RWPE1 (cell line): ENCODE data around the gene DLX4.

Experiments
- CTCF ChIA-PET: fragments of 350-600 bp; sonication (Branson Sonifier 250); formaldehyde crosslinking; extraction: SDS; loops from one replicate; lab custom pipeline; 2021; lab: Yijun Ruan, JAX
- POLR2A ChIA-PET: fragments of 400-600 bp; formaldehyde crosslinking; extraction: SDS; loops from one replicate; lab custom pipeline; 2020; ENCODE audit warnings: antibody characterized with exemption; ENCODE audit not compliant: low non-redundant PET; lab: Yijun Ruan, JAX
- DNase-seq: peaks from one replicate; pipeline ENCODE4 v3.0.0; 2012; ENCODE audit warnings: low spot score
- H3K27ac ChIP-seq: fragments of 450-650 bp; 2 replicates; pipeline ENCODE4 v1.5.1; 2017
- TF ChIP-seq, protein P1 (sequence below): fragments of 450-650 bp; conservative IDR thresholded peaks from 2 replicates; pipeline ENCODE4 v1.5.1; 2017; ENCODE audit warnings: low read depth, mild to moderate bottlenecking

DLX4 gene

DNA sequence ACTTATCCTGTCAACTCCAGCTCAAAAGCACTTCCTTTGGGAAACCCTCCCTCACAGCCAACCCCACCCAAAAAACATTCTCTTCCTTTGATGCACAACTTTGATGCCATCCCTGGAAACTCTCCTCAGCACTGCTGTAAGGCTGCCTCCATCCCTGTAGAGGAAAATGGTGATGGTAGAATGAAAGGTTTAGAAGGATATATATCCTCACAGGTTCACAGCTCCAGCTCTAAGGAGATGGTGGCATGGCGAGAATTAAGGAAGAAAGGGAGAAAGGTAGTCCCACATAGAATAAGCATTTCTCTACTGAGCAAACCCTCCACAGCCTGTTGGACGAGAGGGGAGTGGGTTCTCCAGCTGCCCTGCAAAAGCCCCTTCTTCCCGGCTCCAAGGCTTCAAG lies 2.2 kb upstream of the DLX4 start:
- CTCF ChIA-PET: interaction anchor here (0.6 to 1.4 kb wide), 2 partner anchors 11 to 14 kb away, joined by 3 to 5 read pairs; no protein-coding TSS in a partner anchor
- no peak for DNase-seq
- TF ChIP-seq, protein P1, sequence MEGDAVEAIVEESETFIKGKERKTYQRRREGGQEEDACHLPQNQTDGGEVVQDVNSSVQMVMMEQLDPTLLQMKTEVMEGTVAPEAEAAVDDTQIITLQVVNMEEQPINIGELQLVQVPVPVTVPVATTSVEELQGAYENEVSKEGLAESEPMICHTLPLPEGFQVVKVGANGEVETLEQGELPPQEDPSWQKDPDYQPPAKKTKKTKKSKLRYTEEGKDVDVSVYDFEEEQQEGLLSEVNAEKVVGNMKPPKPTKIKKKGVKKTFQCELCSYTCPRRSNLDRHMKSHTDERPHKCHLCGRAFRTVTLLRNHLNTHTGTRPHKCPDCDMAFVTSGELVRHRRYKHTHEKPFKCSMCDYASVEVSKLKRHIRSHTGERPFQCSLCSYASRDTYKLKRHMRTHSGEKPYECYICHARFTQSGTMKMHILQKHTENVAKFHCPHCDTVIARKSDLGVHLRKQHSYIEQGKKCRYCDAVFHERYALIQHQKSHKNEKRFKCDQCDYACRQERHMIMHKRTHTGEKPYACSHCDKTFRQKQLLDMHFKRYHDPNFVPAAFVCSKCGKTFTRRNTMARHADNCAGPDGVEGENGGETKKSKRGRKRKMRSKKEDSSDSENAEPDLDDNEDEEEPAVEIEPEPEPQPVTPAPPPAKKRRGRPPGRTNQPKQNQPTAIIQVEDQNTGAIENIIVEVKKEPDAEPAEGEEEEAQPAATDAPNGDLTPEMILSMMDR: no peak
- POLR2A ChIA-PET: no interaction called here
- no peak overlapping the region for H3K27ac ChIP-seq

- no peak overlapping the region for H3K27ac ChIP-seq
- ChIA-PET CTCF (interaction anchor here (0.6 to 1.4 kb wide), 3 partner anchors 11 to 44 kb away, joined by 3 to 5 read pairs (median 3); no protein-coding TSS in a partner anchor), POLR2A (no interaction called here)
- no peak for DNase-seq
- TF ChIP-seq, protein P1: no peak
Measured at GRCh38 chr17:49967205-49967604, 1.8 kb upstream of the DLX4 start.

- ChIA-PET CTCF (interaction anchor here (0.6 to 0.7 kb wide), 2 partner anchors 10 to 43 kb away, joined by 3 read pairs; no protein-coding TSS in a partner anchor), POLR2A (no interaction called here)
- no peak for DNase-seq
Measured at GRCh38 chr17:49967621-49968404, 1.2 kb upstream of the DLX4 start.

GRCh38 chr17:49968405-49969133 lies 421 bp upstream of the DLX4 start:
- H3K27ac ChIP-seq: peak overlapping the region; percentile 85
- TF ChIP-seq, protein P1: no peak; the same call in 1 of the 2 replicates
- ChIA-PET CTCF (interaction anchor here (0.6 kb wide), 1 partner anchor 28 kb away, joined by 3 read pairs; no protein-coding TSS in a partner anchor), POLR2A (interaction anchor here (0.7 kb wide), 1 partner anchor 26 kb away, joined by 3 read pairs; the partner anchor contains the start of gene DLX3)
- peak; percentile 87 for DNase-seq

More at GRCh38 chr17:49967621-49968404, 1.2 kb upstream of the DLX4 start:
- TF ChIP-seq, protein P1: no peak
- peak overlapping the region; percentile 85 for H3K27ac ChIP-seq

GRCh38 chr17:49969795-49970389 lies 902 bp downstream of the DLX4 start:
- TF ChIP-seq, protein P1: no peak
- CTCF ChIA-PET: interaction anchor here (0.7 to 1.0 kb wide), 2 partner anchors 27 to 89 kb away, joined by 3 to 5 read pairs; no protein-coding TSS in a partner anchor
- no peak for DNase-seq
- H3K27ac ChIP-seq: peak overlapping the region; percentile 85
- POLR2A ChIA-PET: no interaction called here

- TF ChIP-seq, protein P1: no peak
- no peak for DNase-seq
- CTCF ChIA-PET: interaction anchor here (0.7 to 1.0 kb wide), 2 partner anchors 26 to 90 kb away, joined by 3 to 5 read pairs; no protein-coding TSS in a partner anchor
- POLR2A ChIA-PET: no interaction called here
- no peak overlapping the region for H3K27ac ChIP-seq
Measured at GRCh38 chr17:49970498-49970897, 1.5 kb downstream of the DLX4 start.
